NCI-H345 (cell line): Measurements from ENCODE around the gene SPATA31D4.
"Not testable (repeated sequence)": the region's sequence is repeated elsewhere in the genome, so short reads cannot be mapped to it uniquely, and the experiment has no call there.

Source experiments
- DNase-seq: peaks from one replicate; lab custom pipeline; 2025; lab: John Stamatoyannopoulos, UW

The SPATA31D4 gene

GRCh38 chr9:81928305-81928704 lies at the start of gene SPATA31D4:
TSS of gene SPATA31D4 (plus strand) at chr9:81928428. CDS start at chr9:81928514, 86 bp downstream.
- DNase-seq, result not testable (repeated sequence)

GRCh38 chr9:81878530-81878929 lies 49.7 kb upstream of the SPATA31D4 start:
- DNase-seq, result no peak

GRCh38 chr9:81879501-81879916 lies 48.7 kb upstream of the SPATA31D4 start:
- DNase-seq, result no peak

GRCh38 chr9:81885602-81886001 lies 42.6 kb upstream of the SPATA31D4 start:
- no peak for DNase-seq

GRCh38 chr9:81886665-81887064 lies 41.6 kb upstream of the SPATA31D4 start:
- no peak for DNase-seq

GRCh38 chr9:81890104-81890503 lies 38.1 kb upstream of the SPATA31D4 start:
- DNase-seq, result no peak

GRCh38 chr9:81892440-81892839 lies 35.8 kb upstream of the SPATA31D4 start:
- no peak for DNase-seq

GRCh38 chr9:81893929-81894328 lies 34.3 kb upstream of the SPATA31D4 start:
- DNase-seq, result no peak

GRCh38 chr9:81894891-81895290 lies 33.3 kb upstream of the SPATA31D4 start:
- DNase-seq, result no peak

GRCh38 chr9:81896070-81896469 lies 32.2 kb upstream of the SPATA31D4 start:
- no peak for DNase-seq

- DNase-seq, result no peak
Measured at GRCh38 chr9:81898851-81899250, 29.4 kb upstream of the SPATA31D4 start.

- no peak for DNase-seq
Measured at GRCh38 chr9:81902196-81902595, 26.0 kb upstream of the SPATA31D4 start.

- DNase-seq, result no peak
Measured at GRCh38 chr9:81902626-81903025, 25.6 kb upstream of the SPATA31D4 start.

- DNase-seq, result no peak
Measured at GRCh38 chr9:81906671-81907070, 21.6 kb upstream of the SPATA31D4 start.

- no peak for DNase-seq
Measured at GRCh38 chr9:81912135-81912534, 16.1 kb upstream of the SPATA31D4 start.

- DNase-seq, result no peak
Measured at GRCh38 chr9:81915801-81916505, 12.3 kb upstream of the SPATA31D4 start.

GRCh38 chr9:81918507-81918906 lies 9.7 kb upstream of the SPATA31D4 start:
- not testable (repeated sequence) for DNase-seq

GRCh38 chr9:81930147-81930546 lies 1.9 kb downstream of the SPATA31D4 start:
- DNase-seq, result not testable (repeated sequence)

- not testable (repeated sequence) for DNase-seq
Measured at GRCh38 chr9:81933547-81933946, 5.3 kb downstream of the SPATA31D4 start.

GRCh38 chr9:81943393-81943792 lies 15.2 kb downstream of the SPATA31D4 start, which contains the start of gene SPATA31D3:
TSS of gene SPATA31D3 (plus strand) at chr9:81943500. CDS start at chr9:81943586, 86 bp downstream.
- DNase-seq, result not testable (repeated sequence)

- DNase-seq, result not testable (repeated sequence)
Measured at GRCh38 chr9:81948650-81949049, 20.4 kb downstream of the SPATA31D4 start.

GRCh38 chr9:81953096-81953495 lies 24.9 kb downstream of the SPATA31D4 start:
- DNase-seq, result no peak

GRCh38 chr9:81955625-81956024 lies 27.4 kb downstream of the SPATA31D4 start:
- DNase-seq, result no peak
